ENCODE measurements around the gene TSEN34. TPM values are rescaled to one million over a fixed set of nuclear protein-coding genes. Genes with fewer than 3 reads are reported as not detected.
A peak's percentile ranks its signal among the peaks of the same experiment; 100 is the strongest.

Gene TSEN34
- total RNA-seq, 1 experiment from 2014 or later, result 32.0 TPM

- TF ChIP-seq ZNF425 (CRISPR knock-in tag; conservative IDR thresholded peaks at IDR 0.05) (no peak), ZBTB43 (CRISPR knock-in tag; IDR thresholded peaks at IDR 0.05) (no peak), AFF4 (CRISPR knock-in tag; IDR thresholded peaks at IDR 0.05; ENCODE audit: borderline replicate concordance) (no peak), TEAD4 (CRISPR knock-in tag; IDR thresholded peaks at IDR 0.05) (no peak), SMAD4 (CRISPR knock-in tag; IDR thresholded peaks at IDR 0.05) (no peak), FOXJ3 (CRISPR knock-in tag; IDR thresholded peaks at IDR 0.05; ENCODE audit: borderline replicate concordance) (no peak), GRHL2 (CRISPR knock-in tag; IDR thresholded peaks at IDR 0.05; ENCODE audit: insufficient replicate concordance, severe bottlenecking) (no peak), ZNF671 (CRISPR knock-in tag; IDR thresholded peaks at IDR 0.05) (no peak), NFYB (CRISPR knock-in tag; conservative IDR thresholded peaks at IDR 0.05; ENCODE audit: low read depth) (no peak), RORB (CRISPR knock-in tag; IDR thresholded peaks at IDR 0.05) (no peak), SOX15 (CRISPR knock-in tag; IDR thresholded peaks at IDR 0.05) (no peak), CREB1 (CRISPR knock-in tag; IDR thresholded peaks at IDR 0.05) (no peak), JUN (CRISPR knock-in tag; IDR thresholded peaks at IDR 0.05) (no peak), SMAD3 (CRISPR knock-in tag; IDR thresholded peaks at IDR 0.05; ENCODE audit: borderline replicate concordance) (no peak), IRF2 (CRISPR knock-in tag; IDR thresholded peaks at IDR 0.05; ENCODE audit: borderline replicate concordance, low read depth) (no peak), CDX4 (CRISPR knock-in tag; IDR thresholded peaks at IDR 0.05; ENCODE audit: borderline replicate concordance) (no peak), ZNF232 (CRISPR knock-in tag; IDR thresholded peaks at IDR 0.05) (no peak), SP1 (CRISPR knock-in tag; conservative IDR thresholded peaks at IDR 0.05) (0 out of 2 replicates have a peak, but pooled peaks have one; percentile 47)
- TF ChIP-seq, protein P1, sequence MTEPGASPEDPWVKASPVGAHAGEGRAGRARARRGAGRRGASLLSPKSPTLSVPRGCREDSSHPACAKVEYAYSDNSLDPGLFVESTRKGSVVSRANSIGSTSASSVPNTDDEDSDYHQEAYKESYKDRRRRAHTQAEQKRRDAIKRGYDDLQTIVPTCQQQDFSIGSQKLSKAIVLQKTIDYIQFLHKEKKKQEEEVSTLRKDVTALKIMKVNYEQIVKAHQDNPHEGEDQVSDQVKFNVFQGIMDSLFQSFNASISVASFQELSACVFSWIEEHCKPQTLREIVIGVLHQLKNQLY (CRISPR knock-in tag; IDR thresholded peaks at IDR 0.05), result no peak
- TF ChIP-seq, protein P2, sequence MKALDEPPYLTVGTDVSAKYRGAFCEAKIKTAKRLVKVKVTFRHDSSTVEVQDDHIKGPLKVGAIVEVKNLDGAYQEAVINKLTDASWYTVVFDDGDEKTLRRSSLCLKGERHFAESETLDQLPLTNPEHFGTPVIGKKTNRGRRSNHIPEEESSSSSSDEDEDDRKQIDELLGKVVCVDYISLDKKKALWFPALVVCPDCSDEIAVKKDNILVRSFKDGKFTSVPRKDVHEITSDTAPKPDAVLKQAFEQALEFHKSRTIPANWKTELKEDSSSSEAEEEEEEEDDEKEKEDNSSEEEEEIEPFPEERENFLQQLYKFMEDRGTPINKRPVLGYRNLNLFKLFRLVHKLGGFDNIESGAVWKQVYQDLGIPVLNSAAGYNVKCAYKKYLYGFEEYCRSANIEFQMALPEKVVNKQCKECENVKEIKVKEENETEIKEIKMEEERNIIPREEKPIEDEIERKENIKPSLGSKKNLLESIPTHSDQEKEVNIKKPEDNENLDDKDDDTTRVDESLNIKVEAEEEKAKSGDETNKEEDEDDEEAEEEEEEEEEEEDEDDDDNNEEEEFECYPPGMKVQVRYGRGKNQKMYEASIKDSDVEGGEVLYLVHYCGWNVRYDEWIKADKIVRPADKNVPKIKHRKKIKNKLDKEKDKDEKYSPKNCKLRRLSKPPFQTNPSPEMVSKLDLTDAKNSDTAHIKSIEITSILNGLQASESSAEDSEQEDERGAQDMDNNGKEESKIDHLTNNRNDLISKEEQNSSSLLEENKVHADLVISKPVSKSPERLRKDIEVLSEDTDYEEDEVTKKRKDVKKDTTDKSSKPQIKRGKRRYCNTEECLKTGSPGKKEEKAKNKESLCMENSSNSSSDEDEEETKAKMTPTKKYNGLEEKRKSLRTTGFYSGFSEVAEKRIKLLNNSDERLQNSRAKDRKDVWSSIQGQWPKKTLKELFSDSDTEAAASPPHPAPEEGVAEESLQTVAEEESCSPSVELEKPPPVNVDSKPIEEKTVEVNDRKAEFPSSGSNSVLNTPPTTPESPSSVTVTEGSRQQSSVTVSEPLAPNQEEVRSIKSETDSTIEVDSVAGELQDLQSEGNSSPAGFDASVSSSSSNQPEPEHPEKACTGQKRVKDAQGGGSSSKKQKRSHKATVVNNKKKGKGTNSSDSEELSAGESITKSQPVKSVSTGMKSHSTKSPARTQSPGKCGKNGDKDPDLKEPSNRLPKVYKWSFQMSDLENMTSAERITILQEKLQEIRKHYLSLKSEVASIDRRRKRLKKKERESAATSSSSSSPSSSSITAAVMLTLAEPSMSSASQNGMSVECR (CRISPR knock-in tag; IDR thresholded peaks at IDR 0.05; ENCODE audit: borderline replicate concordance), result no peak
- TF ChIP-seq, protein P3, sequence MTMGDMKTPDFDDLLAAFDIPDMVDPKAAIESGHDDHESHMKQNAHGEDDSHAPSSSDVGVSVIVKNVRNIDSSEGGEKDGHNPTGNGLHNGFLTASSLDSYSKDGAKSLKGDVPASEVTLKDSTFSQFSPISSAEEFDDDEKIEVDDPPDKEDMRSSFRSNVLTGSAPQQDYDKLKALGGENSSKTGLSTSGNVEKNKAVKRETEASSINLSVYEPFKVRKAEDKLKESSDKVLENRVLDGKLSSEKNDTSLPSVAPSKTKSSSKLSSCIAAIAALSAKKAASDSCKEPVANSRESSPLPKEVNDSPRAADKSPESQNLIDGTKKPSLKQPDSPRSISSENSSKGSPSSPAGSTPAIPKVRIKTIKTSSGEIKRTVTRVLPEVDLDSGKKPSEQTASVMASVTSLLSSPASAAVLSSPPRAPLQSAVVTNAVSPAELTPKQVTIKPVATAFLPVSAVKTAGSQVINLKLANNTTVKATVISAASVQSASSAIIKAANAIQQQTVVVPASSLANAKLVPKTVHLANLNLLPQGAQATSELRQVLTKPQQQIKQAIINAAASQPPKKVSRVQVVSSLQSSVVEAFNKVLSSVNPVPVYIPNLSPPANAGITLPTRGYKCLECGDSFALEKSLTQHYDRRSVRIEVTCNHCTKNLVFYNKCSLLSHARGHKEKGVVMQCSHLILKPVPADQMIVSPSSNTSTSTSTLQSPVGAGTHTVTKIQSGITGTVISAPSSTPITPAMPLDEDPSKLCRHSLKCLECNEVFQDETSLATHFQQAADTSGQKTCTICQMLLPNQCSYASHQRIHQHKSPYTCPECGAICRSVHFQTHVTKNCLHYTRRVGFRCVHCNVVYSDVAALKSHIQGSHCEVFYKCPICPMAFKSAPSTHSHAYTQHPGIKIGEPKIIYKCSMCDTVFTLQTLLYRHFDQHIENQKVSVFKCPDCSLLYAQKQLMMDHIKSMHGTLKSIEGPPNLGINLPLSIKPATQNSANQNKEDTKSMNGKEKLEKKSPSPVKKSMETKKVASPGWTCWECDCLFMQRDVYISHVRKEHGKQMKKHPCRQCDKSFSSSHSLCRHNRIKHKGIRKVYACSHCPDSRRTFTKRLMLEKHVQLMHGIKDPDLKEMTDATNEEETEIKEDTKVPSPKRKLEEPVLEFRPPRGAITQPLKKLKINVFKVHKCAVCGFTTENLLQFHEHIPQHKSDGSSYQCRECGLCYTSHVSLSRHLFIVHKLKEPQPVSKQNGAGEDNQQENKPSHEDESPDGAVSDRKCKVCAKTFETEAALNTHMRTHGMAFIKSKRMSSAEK (CRISPR knock-in tag; IDR thresholded peaks at IDR 0.05; ENCODE audit: borderline replicate concordance), result no peak
Measured at GRCh38 chr19:54179921-54180461, 11.1 kb upstream of the TSEN34 start (continued).
